Measurements from ENCODE around the gene UROC1. TPM values are rescaled to one million over a fixed set of nuclear protein-coding genes. Genes with fewer than 3 reads are reported as not detected.

UROC1 gene
- total RNA-seq, 4 donors from 2014 or later: not detected

GRCh38 chr3:126546013-126546412 lies 28.4 kb upstream of the UROC1 start:
- Histone ChIP-seq H3K27me3 (peaks cover 0 to 24% of the 10 kb centered on the region in 2 donors), H3K27ac (no peak overlapping the region), H3K36me3 (no peaks in the 10 kb centered on the region), H3K4me1 (peaks cover 0 to 3% (median 0%) of the 10 kb centered on the region in 4 donors), H3K4me3 (no peak overlapping the region), H3K9me3 (peaks cover 0 to 5% (median 0%) of the 10 kb centered on the region in 4 donors)
- DNase-seq (ENCODE audit: low spot score in 2 of 2): peak in 1 of 2 donors; percentile 12
- WGBS, 2 donors: 90 to 96% methylated on average over 3 to 6 of the region's 6 CpGs
- no peak for TF ChIP-seq EP300 (IDR thresholded peaks at IDR 0.05)
- TF ChIP-seq POLR2A (IDR thresholded peaks at IDR 0.05): no peak
- TF ChIP-seq CTCF (IDR thresholded peaks at IDR 0.05): no peak

- 61 to 72% methylated on average over 5 of the region's 5 CpGs for WGBS, 2 donors
- no peak for DNase-seq (ENCODE audit: low spot score in 2 of 2)
- Histone ChIP-seq H3K27me3 (peaks cover 0 to 24% of the 10 kb centered on the region in 2 donors), H3K9me3 (peaks cover 0 to 5% (median 0%) of the 10 kb centered on the region in 4 donors), H3K4me1 (peaks cover 0 to 7% (median 0%) of the 10 kb centered on the region in 4 donors), H3K36me3 (no peaks in the 10 kb centered on the region), H3K27ac (no peak overlapping the region), H3K4me3 (no peak overlapping the region)
- TF ChIP-seq POLR2A (IDR thresholded peaks at IDR 0.05) (no peak), CTCF (IDR thresholded peaks at IDR 0.05) (no peak), EP300 (IDR thresholded peaks at IDR 0.05) (no peak)
These were observed 28.0 kb upstream of the UROC1 start for GRCh38 chr3:126545544-126545943.

DNA sequence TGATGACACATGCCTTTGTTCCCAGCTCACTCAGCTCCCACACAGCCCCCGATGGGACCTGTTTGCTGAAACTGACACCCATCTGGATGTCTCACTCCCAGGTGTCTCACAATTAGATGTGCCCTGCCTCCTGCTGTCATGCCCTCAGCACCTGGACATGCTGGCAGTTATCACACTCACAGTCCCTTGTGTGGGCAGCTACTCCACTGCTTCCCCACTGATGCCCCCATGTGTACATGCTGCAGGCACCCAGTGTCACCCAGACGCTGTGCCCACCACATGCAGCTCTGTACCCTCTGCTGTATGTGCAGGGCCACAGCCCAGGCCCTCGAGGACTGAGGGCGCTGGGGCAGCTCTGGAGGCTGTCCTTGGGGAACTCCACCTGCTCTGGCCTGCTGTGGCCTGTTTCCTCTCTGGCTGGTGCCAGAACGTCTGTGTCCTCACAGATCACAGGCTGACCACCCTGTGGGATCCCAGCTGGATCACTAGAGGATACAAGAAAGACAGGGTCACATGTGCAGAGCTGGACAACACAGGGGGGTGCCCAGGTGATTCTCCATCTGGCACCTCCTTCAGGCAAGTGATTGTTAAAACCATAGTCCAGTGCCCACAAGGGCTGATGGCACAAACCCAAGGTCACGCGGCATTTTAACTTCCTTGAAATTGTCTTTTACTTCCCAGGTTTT lies 27.2 kb upstream of the UROC1 start:
- no peak overlapping the region for H3K27ac ChIP-seq
- no peak overlapping the region for H3K4me3 ChIP-seq
- peaks cover 0 to 24% of the 10 kb centered on the region in 2 donors for H3K27me3 ChIP-seq
- WGBS, 2 donors: 77 to 85% methylated on average over 7 of the region's 7 CpGs
- H3K4me1 ChIP-seq: peaks cover 0 to 8% (median 0%) of the 10 kb centered on the region in 4 donors
- H3K9me3 ChIP-seq: peaks cover 0 to 5% (median 0%) of the 10 kb centered on the region in 4 donors
- TF ChIP-seq POLR2A (IDR thresholded peaks at IDR 0.05): no peak
- no peak for TF ChIP-seq EP300 (IDR thresholded peaks at IDR 0.05)
- TF ChIP-seq CTCF (IDR thresholded peaks at IDR 0.05): no peak
- no peaks in the 10 kb centered on the region for H3K36me3 ChIP-seq
- DNase-seq (ENCODE audit: low spot score in 2 of 2): no peak

GRCh38 chr3:126543457-126544061 lies 26.0 kb upstream of the UROC1 start:
- WGBS, 2 donors: 82 to 96% methylated on average over 2 of the region's 2 CpGs
- H3K36me3 ChIP-seq: no peaks in the 10 kb centered on the region
- H3K27ac ChIP-seq: no peak overlapping the region
- TF ChIP-seq EP300 (IDR thresholded peaks at IDR 0.05) (no peak), POLR2A (IDR thresholded peaks at IDR 0.05) (no peak), CTCF (IDR thresholded peaks at IDR 0.05) (no peak)
- H3K27me3 ChIP-seq: peaks cover 0 to 30% of the 10 kb centered on the region in 2 donors
- no peak for DNase-seq (ENCODE audit: low spot score in 2 of 2)
- H3K9me3 ChIP-seq: peaks cover 0 to 5% (median 0%) of the 10 kb centered on the region in 4 donors
- peaks cover 0 to 8% (median 0%) of the 10 kb centered on the region in 4 donors for H3K4me1 ChIP-seq
- H3K4me3 ChIP-seq: no peak overlapping the region
